Activated CD4-positive, CD25-positive, alpha-beta regulatory T cell treated with anti-CD3 and anti-CD28 coated beads, Interleukin-2, amount 50 U/mL, for 72 hours (primary cell): ENCODE data around the gene ALG14.
A peak's percentile ranks its signal among the peaks of the same experiment; 100 is the strongest.
"Not testable (repeated sequence)": the region's sequence is repeated elsewhere in the genome, so short reads cannot be mapped to it uniquely, and the experiment has no call there.

Experiments
- DNase-seq: peaks from one replicate; pipeline ENCODE4 v3.0.0; 2021

ALG14 gene

DNA sequence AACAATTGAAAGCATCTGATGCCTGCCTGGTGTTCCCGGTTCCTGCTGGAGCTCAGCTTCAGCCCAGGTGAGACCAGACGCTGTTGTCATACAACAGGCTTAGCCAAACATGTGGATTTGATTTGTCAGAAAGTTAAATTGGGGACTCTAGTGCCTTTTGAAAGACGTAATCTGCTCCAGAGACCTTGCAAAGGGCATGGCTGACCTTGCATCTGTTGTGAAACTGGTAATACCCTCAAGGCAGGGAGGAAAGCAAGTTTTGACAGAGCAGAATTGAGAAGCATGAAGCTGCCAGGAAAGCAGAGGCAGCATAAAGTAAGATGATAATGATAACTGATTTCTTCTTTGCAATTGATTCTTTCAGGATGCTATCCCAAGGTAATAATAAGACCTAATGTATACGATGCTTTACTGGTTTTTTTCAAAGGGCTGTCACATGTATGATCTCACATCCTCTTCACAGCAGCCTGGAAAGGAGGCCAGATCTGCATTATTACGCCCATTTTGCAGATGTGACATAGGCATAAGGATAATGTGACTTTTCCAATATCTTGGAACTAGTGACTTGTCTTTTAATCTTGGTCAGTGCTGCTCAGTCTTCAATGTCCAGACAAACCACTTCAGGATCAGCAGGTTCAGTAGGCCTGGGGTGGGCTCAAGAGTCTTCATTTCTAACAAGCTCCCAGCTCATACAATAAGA, 121.1 kb downstream of the ALG14 start:
- no peak for DNase-seq

DNA sequence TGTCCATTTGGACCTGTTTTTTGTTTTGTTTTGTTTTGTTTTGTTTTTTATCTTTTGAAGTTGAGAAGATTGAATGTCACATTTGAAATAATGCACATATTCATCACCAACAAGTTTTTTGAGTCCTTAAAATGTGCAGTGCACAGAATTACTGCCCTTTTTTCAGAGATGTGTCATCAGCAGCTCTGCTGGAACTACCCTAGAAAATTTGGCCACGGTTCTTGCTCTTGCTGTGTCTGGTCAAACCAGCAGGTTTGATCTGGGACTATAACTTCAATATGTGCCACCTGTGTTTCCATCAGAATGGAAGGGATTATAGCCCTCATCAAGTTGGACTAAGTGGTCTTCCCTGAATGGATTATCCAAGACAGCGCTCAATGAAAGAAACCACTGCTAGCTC, 121.7 kb downstream of the ALG14 start:
- DNase-seq, result no peak

DNA sequence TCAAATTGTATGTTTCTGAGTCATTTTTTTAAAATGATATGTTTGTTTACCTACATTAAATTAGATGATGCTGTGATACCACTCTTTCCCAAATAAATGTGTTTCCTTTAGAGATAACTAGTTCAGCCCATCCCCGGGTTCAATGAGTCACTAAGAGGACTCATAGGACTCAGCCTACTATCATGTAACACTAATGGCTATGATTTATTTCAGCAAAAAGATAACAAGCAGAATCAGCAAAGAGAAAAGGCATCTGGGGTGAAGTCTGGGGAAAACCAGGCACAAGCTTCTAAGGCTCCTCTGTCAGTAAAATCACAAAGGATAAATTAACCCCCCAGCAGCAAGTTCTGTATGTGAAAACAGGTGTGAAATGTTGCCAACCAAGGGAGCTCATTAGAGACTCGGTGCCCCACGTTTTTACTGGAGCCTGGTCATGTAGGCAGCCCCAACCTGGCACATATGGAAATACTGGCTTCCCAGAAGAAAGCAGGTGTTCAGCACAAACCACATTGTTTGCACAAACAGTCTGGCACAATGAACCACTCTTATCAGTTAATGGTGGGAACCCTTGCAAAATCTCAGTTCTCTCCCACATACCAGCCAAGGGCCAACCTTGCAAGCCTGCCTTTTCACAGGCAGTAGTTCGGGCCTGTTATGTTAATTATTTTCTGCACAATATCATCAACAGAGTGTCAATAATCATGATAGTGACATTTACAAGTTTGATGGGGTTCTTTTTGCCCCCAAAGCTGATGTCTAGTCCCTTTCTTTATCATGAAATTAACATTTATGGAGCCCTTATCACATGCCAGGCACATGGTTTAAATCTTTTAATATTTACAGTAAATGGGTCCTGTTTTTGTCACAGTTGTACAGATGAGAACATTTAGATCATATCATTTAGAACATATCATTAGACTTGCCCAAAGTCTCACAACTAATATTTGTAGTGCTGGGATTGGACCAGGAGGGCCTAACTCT, 122.8 kb downstream of the ALG14 start:
- no peak for DNase-seq

DNA sequence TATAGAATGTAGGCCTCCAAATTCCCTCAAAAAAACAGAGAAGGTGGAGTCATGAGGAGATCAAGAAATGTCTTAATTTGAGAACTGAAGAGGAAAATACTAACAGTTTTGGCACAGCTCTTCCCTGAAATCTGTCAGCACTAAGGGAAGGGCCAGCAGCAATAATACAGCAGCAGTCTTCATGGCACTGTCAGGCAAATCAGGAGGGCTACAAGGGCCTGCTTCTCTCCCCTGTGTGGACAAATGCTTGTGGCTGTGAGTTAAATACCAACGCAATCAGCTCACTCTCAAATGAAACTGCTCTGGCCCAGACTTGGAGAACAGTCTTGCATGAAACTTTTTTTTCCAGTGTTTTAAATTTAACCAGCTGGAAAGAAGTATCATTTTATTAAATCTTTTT, 125.3 kb downstream of the ALG14 start:
- no peak for DNase-seq

GRCh38 chr1:94946886-94947285, 125.9 kb downstream of the ALG14 start:
- no peak for DNase-seq

DNA sequence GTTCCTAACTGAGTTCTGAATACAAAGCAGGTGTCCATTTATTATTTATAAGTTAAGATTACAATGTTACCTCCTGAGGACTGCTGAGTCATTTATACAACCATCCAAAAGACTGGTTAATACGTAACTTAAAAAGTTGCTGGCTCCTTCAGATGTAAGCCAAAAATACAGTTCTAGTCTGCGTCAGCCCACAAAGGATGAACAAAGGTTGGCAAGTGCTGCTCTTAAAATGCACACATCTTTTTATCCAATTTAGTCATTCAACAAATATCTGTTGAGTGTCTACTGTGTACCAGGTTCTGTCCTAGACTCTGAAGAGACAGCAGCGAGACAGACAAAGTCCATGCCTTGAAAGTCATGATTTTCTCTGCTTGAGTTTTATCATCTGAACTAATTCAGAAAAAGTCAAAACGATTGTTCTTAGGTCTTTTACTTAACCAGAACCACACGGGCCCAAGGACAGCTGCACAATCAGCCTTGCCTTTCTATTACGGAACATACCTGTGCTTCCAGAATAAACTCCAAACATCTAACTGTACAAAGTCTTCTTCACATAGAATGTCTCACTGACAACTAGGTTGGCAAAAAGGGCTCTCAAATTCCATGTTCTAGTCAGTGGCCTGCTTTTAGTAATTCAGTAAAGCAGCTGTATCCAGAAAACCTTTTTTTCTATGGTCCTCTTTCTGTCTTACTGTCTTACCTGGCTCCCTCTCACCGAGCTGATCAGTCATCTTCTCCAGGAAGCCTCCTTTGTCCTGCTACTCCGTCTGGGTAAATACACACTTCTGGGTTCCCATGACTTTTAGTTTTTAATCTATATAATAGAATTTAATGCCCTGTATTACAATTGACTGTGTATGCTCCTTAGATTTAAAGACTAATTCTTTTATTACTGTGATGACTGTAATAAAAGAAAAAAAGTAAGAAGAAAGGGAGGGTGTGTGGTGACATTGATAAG, 130.3 kb downstream of the ALG14 start:
- no peak for DNase-seq

DNA sequence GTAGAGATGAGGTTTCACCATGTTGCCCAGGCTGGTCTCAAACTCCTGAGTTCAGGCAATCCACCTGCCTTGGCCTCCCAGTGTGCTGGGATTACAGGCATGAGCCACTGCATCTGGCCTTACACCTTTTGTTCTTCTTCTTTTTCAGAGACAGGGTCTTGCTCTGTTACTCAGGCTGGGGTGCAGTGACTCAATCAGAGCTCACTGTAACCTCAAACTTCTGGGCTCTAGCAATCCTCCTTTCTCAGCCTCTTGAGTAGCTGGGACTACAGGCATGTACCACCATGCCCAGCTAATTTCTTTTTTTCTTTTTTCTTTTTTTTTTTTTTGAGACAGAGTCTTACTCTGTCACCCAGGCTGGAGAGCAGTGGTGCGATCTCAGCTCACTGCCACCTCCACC, 131.3 kb downstream of the ALG14 start:
- DNase-seq, result not testable (repeated sequence)

DNA sequence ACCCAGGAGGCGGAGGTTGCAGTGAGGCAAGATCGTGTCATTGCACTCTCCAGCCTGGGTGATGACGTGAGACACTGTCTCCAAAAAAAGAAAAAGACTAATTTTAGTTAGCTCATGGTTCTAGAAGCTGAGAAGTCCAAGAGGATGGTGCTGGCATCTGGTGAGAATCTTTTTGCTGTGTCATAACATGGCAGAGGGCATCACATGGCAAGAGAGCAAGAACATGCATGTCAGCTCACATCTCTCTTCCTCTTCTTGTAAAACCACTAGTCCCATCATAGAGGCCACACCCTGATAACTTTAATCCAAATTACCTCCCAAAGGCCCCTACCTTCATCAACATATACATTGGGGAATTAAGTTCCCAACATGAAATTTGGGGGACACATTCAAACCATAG, 132.0 kb downstream of the ALG14 start:
- DNase-seq, result no peak

GRCh38 chr1:94937820-94938219, 134.9 kb downstream of the ALG14 start:
- DNase-seq, result no peak

DNA sequence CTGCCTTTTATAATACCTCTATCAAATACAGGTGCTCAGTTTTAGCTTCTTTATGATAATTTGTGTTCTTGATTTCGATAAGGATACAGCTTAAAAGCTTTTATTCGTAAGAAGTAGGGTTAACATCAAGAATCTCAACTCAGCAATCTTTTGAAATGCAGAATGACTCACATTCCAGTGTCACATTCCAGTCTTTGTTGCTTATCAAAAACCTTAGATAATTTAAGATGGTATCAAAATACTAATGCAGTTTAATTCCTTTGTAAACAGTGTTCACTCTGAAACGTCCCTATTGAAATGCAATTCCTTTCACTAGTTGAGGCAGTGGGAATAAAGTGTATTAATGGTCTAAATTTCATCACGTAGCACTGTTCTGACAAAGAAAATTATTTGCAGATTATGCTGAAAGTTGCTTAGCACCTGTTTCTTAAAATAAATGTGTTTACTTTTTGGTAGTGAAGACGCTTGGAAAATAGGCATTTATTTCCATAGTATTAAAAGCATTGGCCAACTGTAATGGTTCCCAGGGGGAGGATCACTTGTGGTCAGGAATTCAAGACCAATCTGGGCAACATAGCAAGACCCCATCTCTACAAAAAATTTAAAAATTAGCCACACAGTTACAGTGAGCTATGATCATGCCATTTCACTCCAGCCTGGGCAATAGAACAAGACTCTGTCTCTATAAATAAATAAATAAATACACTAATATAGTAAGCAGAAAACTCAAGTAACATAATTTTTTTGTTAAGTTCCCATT, 135.7 kb downstream of the ALG14 start:
- no peak for DNase-seq

GRCh38 chr1:94935476-94935875, 137.3 kb downstream of the ALG14 start:
- no peak for DNase-seq

- no peak for DNase-seq
Observed at GRCh38 chr1:94935034-94935433, 137.7 kb downstream of the ALG14 start.

GRCh38 chr1:94934551-94934950, 138.2 kb downstream of the ALG14 start:
- DNase-seq, result no peak

- DNase-seq, result no peak
Observed at GRCh38 chr1:94931254-94931841, 141.4 kb downstream of the ALG14 start.

- DNase-seq, result no peak
Observed at GRCh38 chr1:94929351-94930217, 143.2 kb downstream of the ALG14 start.

DNA sequence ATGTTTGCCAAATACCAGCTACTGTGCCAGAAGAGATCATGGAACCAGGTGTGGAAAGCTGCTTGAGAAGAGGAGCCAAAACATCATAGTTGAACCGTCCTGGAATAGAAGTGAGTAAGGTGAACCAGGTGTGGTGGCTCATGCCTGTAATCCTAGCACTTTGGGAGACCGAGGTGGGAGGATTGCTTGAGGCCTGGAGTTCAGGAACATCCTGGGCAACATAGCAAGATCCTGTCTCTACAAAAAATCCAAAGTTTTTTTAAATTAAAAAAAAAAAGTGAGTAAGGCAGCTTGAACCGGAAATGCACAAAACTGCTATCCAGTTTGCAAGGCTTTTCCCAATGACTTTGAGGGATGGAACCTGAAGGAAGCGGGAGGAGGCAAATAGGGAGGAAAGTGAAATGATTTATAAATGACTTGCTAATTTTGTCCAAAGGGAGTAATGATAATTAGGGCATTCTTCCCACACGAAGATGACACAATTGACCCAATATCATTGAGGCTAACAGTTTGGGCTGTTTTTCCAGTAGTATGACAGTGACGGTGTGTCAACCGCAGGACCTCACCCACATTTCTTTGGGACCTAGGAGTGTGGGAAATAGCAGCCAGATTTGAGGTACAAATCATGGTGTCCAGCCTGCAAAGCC, 144.3 kb downstream of the ALG14 start:
- no peak for DNase-seq

DNA sequence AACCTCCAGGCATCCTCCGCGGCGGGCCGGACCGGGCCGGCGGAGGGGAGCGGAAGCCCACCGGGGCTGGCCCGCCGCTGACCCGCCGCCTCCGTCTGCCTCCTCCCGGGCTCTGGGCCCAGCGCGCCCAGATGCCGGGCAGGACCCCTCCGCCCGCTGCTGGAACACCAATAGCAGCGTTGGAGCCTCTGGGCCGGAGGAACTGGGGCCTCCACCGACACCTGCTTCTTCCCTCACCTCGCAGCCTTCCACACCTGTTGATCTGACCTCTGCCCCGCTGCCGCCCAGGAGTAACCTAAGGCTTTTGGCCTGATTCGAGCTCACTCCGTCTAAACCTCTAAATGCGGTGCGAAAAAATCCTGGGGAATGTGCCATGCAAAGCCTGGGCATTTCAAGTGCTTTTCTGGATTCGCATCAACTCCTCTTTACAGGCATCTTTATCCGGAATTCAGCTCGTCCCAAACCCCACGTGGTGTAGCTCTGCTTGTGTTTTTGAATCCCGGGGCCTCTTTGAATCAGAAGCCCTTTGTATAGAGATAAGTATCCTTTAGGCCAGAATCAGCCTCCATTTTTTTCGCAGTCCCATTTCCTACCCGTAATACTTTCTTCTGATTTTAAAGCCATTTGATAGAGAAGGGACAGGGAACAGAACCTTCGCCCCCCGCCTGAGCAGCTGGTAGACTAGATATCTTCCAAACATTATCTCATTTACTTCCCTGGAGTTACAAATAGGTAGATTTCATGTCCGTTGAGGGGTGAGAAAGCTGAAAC, 145.2 kb downstream of the ALG14 start:
- DNase-seq, result no peak

DNA sequence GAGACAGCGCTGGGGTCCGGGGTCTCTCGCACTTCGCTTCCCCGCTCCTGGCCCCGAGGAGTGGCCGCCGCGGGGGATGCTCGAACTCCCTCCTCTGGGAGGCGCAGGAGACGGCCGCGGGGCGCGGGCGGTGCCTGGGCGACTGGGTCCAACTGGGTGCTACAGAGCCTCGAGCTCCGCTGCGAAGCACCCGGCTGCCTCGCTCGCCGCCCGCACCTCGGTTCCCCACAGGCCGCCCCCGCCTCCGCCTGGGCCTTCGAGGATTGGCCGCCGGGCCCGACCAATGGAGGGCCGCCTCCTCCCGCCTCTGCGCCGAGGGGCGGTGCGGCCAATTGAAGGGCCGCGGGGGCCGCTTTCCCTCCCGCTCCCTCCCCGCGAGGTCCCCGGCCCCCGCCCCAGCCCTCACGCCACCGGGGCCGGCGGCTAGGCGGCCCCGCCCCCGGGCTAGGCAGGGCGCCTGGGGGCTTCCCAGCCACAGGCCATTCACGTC, 145.8 kb downstream of the ALG14 start, which contains the start of gene CNN3:
TSS of gene CNN3 (minus strand) at position 196 of the 490 bp plus-strand sequence. CDS start 216 bp downstream, outside the sequence.
- peak; percentile 60 for DNase-seq
